AG04449 (cell line): Measurements from ENCODE around the gene EMILIN2.
"Not testable (repeated sequence)": the region's sequence is repeated elsewhere in the genome, so short reads cannot be mapped to it uniquely, and the experiment has no call there.

Experiments
- CTCF ChIA-PET: fragments of 350-600 bp; formaldehyde crosslinking; extraction: SDS; loops from one replicate; lab custom pipeline; 2021; ENCODE audit warnings: antibody characterized with exemption; lab: Yijun Ruan, JAX
- POLR2A ChIA-PET: fragments of 400-600, 350-600 bp; formaldehyde crosslinking; extraction: SDS; loops from one replicate; lab custom pipeline; 2020; ENCODE audit warnings: antibody characterized with exemption, inconsistent platforms; lab: Yijun Ruan, JAX
- DNase-seq: peaks from one replicate; pipeline ENCODE4 v3.0.0-alpha.2; 2010; ENCODE audit warnings: low read depth, low spot score
- H3K4me3 ChIP-seq: 2 replicates; pipeline ENCODE4 v1.5.1; 2011; ENCODE audit warnings: low read depth, mild to moderate bottlenecking, control low read depth, low read length
- CTCF ChIP-seq: IDR thresholded peaks from one replicate; pipeline ENCODE4 v1.5.1; 2011; ENCODE audit warnings: mild to moderate bottlenecking, moderate library complexity, low read length, control low read depth, inconsistent platforms; ENCODE audit not compliant: insufficient read depth; ENCODE audit errors: missing control alignments

EMILIN2 gene

GRCh38 chr18:2824865-2825264 lies 21.9 kb upstream of the EMILIN2 start:
- CTCF ChIA-PET = no interaction called here
- no peak overlapping the region for H3K4me3 ChIP-seq
- no peak for TF ChIP-seq CTCF
- DNase-seq = no peak
- POLR2A ChIA-PET = no interaction called here

GRCh38 chr18:2825613-2826175 lies 21.1 kb upstream of the EMILIN2 start:
- H3K4me3 ChIP-seq = no peak overlapping the region
- CTCF ChIA-PET = no interaction called here
- DNase-seq = no peak
- POLR2A ChIA-PET = no interaction called here
- TF ChIP-seq CTCF = no peak

GRCh38 chr18:2826581-2826980 lies 20.2 kb upstream of the EMILIN2 start:
- ChIA-PET CTCF (no interaction called here), POLR2A (no interaction called here)
- DNase-seq = no peak
- no peak overlapping the region for H3K4me3 ChIP-seq
- no peak for TF ChIP-seq CTCF

GRCh38 chr18:2827061-2827460 lies 19.7 kb upstream of the EMILIN2 start:
- no peak for DNase-seq
- H3K4me3 ChIP-seq = no peak overlapping the region
- ChIA-PET CTCF (no interaction called here), POLR2A (no interaction called here)
- TF ChIP-seq CTCF = no peak

GRCh38 chr18:2836118-2836517 lies 10.7 kb upstream of the EMILIN2 start:
- H3K4me3 ChIP-seq, POLR2A ChIA-PET, DNase-seq: not testable (repeated sequence)
- CTCF ChIA-PET = interaction anchor here (0.9 kb wide), 1 partner anchor 13 kb away, joined by 3 read pairs; no protein-coding TSS in a partner anchor

GRCh38 chr18:2837290-2837689 lies 9.5 kb upstream of the EMILIN2 start:
- CTCF ChIA-PET, DNase-seq, H3K4me3 ChIP-seq, POLR2A ChIA-PET: not testable (repeated sequence)

GRCh38 chr18:2839202-2839601 lies 7.6 kb upstream of the EMILIN2 start:
- ChIA-PET CTCF (no interaction called here), POLR2A (no interaction called here)
- H3K4me3 ChIP-seq = no peak overlapping the region
- no peak for DNase-seq
- no peak for TF ChIP-seq CTCF
